GM12878 (cell line): Measurements from ENCODE around the gene PSMB3. TPM values are rescaled to one million over a fixed set of nuclear protein-coding genes. Genes with fewer than 3 reads are reported as not detected.

Experiments
- ATAC-seq: fragments of 200-7000 bp; cut with Tn5 transposase; 3 replicates; pipeline ENCODE4 v1.9.1; 2020; ENCODE audit warnings: mild to moderate bottlenecking, moderate library complexity
- BruUV-seq: library from RNA; stranded (reverse); fragments of 400-500 nt; replicated peaks from 2 replicates; lab custom pipeline; 2021; lab: Mats Ljungman, UMichigan
- CTCF ChIA-PET: fragments of 300-600 bp; sonication (Branson Sonifier 250); formaldehyde crosslinking; extraction: SDS; loops from one replicate; lab custom pipeline; 2021; ENCODE audit warnings: inconsistent platforms; lab: Yijun Ruan, JAX
- POLR2A ChIA-PET: fragments of 350-600 bp; formaldehyde crosslinking; extraction: SDS; loops from one replicate; lab custom pipeline; 2021; ENCODE audit warnings: inconsistent platforms; lab: Charles Lee
- RAD21 ChIA-PET: fragments of 300-600 bp; sonication (Branson Sonifier 250); formaldehyde crosslinking; loops from one replicate; lab custom pipeline; 2023; ENCODE audit warnings: antibody characterized with exemption; ENCODE audit not compliant: unreplicated experiment; lab: Charles Lee
- SMC1A ChIA-PET: fragments of 300-600 bp; sonication (Branson Sonifier 250); formaldehyde crosslinking; loops from one replicate; lab custom pipeline; 2023; ENCODE audit not compliant: unreplicated experiment, uncharacterized antibody; lab: Charles Lee
- DNase-seq: peaks from one replicate; pipeline ENCODE4 v3.0.0-alpha.2; 2011; ENCODE audit warnings: low read depth, low spot score
- FAIRE-seq: peaks from 3 replicates; lab custom pipeline; 2011; peaks lifted over from hg19 to GRCh38; lab: Jason Lieb, UNC
- H2AFZ ChIP-seq: 2 replicates; pipeline ENCODE4 v1.6.0; 2011; ENCODE audit warnings: low read depth, low read length, control low read depth; ENCODE audit not compliant: control insufficient read depth
- H3K27ac ChIP-seq: 2 replicates; pipeline ENCODE4 v1.5.1; 2011; ENCODE audit warnings: control low read depth; ENCODE audit not compliant: control insufficient read depth, insufficient read depth
- H3K27me3 ChIP-seq, 2 experiments: replicated peaks in 1 of 2; 2 replicates each; pipeline versions ENCODE4 v1.6.0 to v1.6.1; 2011; ENCODE audit warnings: low read length in 1 of 2; ENCODE audit not compliant: control insufficient read depth in 2 of 2, insufficient read depth in 2 of 2
- H3K36me3 ChIP-seq, 2 experiments: 2 replicates each; pipeline ENCODE4 v1.5.1; 2011; ENCODE audit warnings: low read length in 1 of 2; ENCODE audit not compliant: control insufficient read depth in 2 of 2, insufficient read depth in 2 of 2
- H3K4me1 ChIP-seq: 2 replicates; pipeline ENCODE4 v1.6.1; 2011; ENCODE audit warnings: mild to moderate bottlenecking, low read length, moderate library complexity, mixed read lengths; ENCODE audit not compliant: control insufficient read depth, insufficient read depth
- H3K4me2 ChIP-seq: 2 replicates; pipeline ENCODE4 v1.6.0; 2011; ENCODE audit warnings: control low read depth; ENCODE audit not compliant: control insufficient read depth, insufficient read depth
- H3K4me3 ChIP-seq: fragments of 200-600 bp; sonication (generic); 2 replicates; pipeline ENCODE4 v1.5.1; 2016
- H3K79me2 ChIP-seq: 2 replicates; pipeline ENCODE4 v1.6.0; 2011; ENCODE audit warnings: low read length; ENCODE audit not compliant: control insufficient read depth, insufficient read depth
- H3K9ac ChIP-seq: 2 replicates; pipeline ENCODE4 v1.8.0; 2011; ENCODE audit warnings: low read length, control low read depth, mixed read lengths; ENCODE audit not compliant: control insufficient read depth, insufficient read depth
- H3K9me3 ChIP-seq: replicated peaks from 3 replicates; pipeline ENCODE4 v1.5.1; 2011; ENCODE audit warnings: mild to moderate bottlenecking, low read length; ENCODE audit not compliant: control insufficient read depth, insufficient read depth
- H4K20me1 ChIP-seq: 2 replicates; pipeline ENCODE4 v1.6.0; 2011; ENCODE audit not compliant: control insufficient read depth, insufficient read depth
- ATF7 ChIP-seq: fragments of 450-650 bp; IDR thresholded peaks from 2 replicates; pipeline ENCODE4 v1.6.1; 2016; ENCODE audit warnings: low read depth, mild to moderate bottlenecking
- BHLHE40 ChIP-seq, 2 experiments: fragments of 450-650 bp in 1 of 2; IDR thresholded peaks; 2 replicates each; pipeline ENCODE4 v1.6.1; 2011 to 2017; ENCODE audit warnings: low read depth in 2 of 2, borderline replicate concordance in 1 of 2, improper control_type of control experiment in 1 of 2, low read length in 1 of 2, mild to moderate bottlenecking in 1 of 2
- EGR1 ChIP-seq, 2 experiments: IDR thresholded peaks; 1 replicate in 1 of 2; 2 replicates in 1 of 2; pipeline ENCODE4 v1.6.1; 2011 to 2012; ENCODE audit warnings: low read depth in 2 of 2, low read length in 2 of 2, borderline replicate concordance in 1 of 2, mild to moderate bottlenecking in 1 of 2, moderate library complexity in 1 of 2
- ETV6 ChIP-seq, 2 experiments: fragments of 450-650 bp in 1 of 2; IDR thresholded peaks in 1 of 2; conservative IDR thresholded peaks in 1 of 2; 2 replicates each; pipeline ENCODE4 v1.6.1; 2014; ENCODE audit warnings: antibody characterized with exemption in 1 of 2, borderline replicate concordance in 1 of 2, low read depth in 1 of 2, mild to moderate bottlenecking in 1 of 2, moderate library complexity in 1 of 2
- KAT2A ChIP-seq: conservative IDR thresholded peaks from 2 replicates; pipeline ENCODE4 v1.6.1; 2011; ENCODE audit warnings: low read depth, low read length; ENCODE audit not compliant: control insufficient read depth
- MYC ChIP-seq: IDR thresholded peaks from 2 replicates; pipeline ENCODE4 v1.6.1; 2011; ENCODE audit warnings: mild to moderate bottlenecking, low read length, moderate library complexity, inconsistent platforms; ENCODE audit not compliant: insufficient read depth, insufficient replicate concordance, insufficient read length, severe bottlenecking
- NFYB ChIP-seq: IDR thresholded peaks from 2 replicates; pipeline ENCODE4 v1.6.1; 2011; ENCODE audit warnings: low read depth, mild to moderate bottlenecking, low read length, improper control_type of control experiment, moderate library complexity; ENCODE audit not compliant: insufficient read depth
- PML ChIP-seq: IDR thresholded peaks from 2 replicates; pipeline ENCODE4 v1.6.1; 2012; ENCODE audit warnings: low read length, inconsistent platforms
- POLR2A ChIP-seq: IDR thresholded peaks from 2 replicates; pipeline ENCODE4 v1.6.1; 2011; ENCODE audit warnings: low read depth, mild to moderate bottlenecking, low read length
- RFX5 ChIP-seq: IDR thresholded peaks from 2 replicates; pipeline ENCODE4 v1.6.1; 2011; ENCODE audit warnings: low read depth, low read length, improper control_type of control experiment
- SMC3 ChIP-seq: IDR thresholded peaks from 2 replicates; pipeline ENCODE4 v1.6.1; 2011; ENCODE audit warnings: low read length, improper control_type of control experiment, borderline replicate concordance
- ZNF207 ChIP-seq: fragments of 450-650 bp; IDR thresholded peaks from 2 replicates; pipeline ENCODE4 v1.6.1; 2014; ENCODE audit warnings: antibody characterized with exemption, mild to moderate bottlenecking, borderline replicate concordance
- WGBS: methylation state at CpG from one replicate; pipeline ENCODE4 v1.1.6; 2016; ENCODE audit warnings: low lambda C conversion rate; ENCODE audit not compliant: insufficient replicate concordance, insufficient coverage; ENCODE audit errors: missing lambda C conversion rate; 5-methylcytosine and 5-hydroxymethylcytosine counted together
- in situ Hi-C: fragments of 300-500 bp; cut with MboI; formaldehyde crosslinking; loops from 9 replicates; pipeline ENCODE4 v1.14.3; 2018; ENCODE audit warnings: mixed read lengths
- intact Hi-C: fragments of 100-400 bp; cut with micrococcal nuclease; formaldehyde crosslinking; loops from one replicate; pipeline ENCODE4 v1.14.2; 2022; ENCODE audit not compliant: unreplicated experiment
- polyA plus RNA-seq, 11 experiments: library from polyadenylated mRNA; depleted of rRNA in 4 of 11; unstranded in 6 of 11; stranded (reverse) in 5 of 11; fragments of >200 nt; fragmentation: Nextera tagmentation in 4 of 11; fragmentation: Illumina TruSeq in 1 of 11; extraction: Ambion mirVana in 4 of 11; extraction: Trizol in 1 of 11; gene quantifications; 1 replicate in 1 of 11; 2 replicates in 10 of 11; pipeline versions ENCODE4 v1.2.1 to v1.2.3, GENCODE V29; 2011 to 2016; ENCODE audit warnings: inconsistent platforms in 2 of 11, missing spikeins in 2 of 11, low read depth in 1 of 11
- total RNA-seq, 4 experiments: library from RNA; depleted of rRNA in 3 of 4; stranded (reverse); fragments of >200 nt in 3 of 4; fragmentation: Illumina TruSeq in 1 of 4; extraction: Trizol in 1 of 4; gene quantifications; 2 replicates each; pipeline versions ENCODE4 v1.2.1 to v1.2.3, GENCODE V29; 2013 to 2021
- TF ChIP-seq, protein P1 (sequence below): fragments of 450-650 bp; IDR thresholded peaks from 2 replicates; pipeline ENCODE4 v1.6.1; 2018; ENCODE audit warnings: mild to moderate bottlenecking, low read depth, moderate library complexity; ENCODE audit not compliant: partially characterized antibody
- TF ChIP-seq, protein P2 (sequence below): fragments of 450-650 bp; IDR thresholded peaks from 2 replicates; pipeline ENCODE4 v1.6.1; 2016; ENCODE audit warnings: mild to moderate bottlenecking
- TF ChIP-seq, protein P3 (sequence below): IDR thresholded peaks from 2 replicates; pipeline ENCODE4 v1.6.1; 2012; ENCODE audit warnings: low read depth, low read length, improper control_type of control experiment

The PSMB3 gene
- total and polyA plus RNA-seq, 10 of the 15 experiments (the other 5 are each of a cell fraction or from before 2014, with no cell fraction given) = 300 to 2,130 (median 490) TPM

DNA sequence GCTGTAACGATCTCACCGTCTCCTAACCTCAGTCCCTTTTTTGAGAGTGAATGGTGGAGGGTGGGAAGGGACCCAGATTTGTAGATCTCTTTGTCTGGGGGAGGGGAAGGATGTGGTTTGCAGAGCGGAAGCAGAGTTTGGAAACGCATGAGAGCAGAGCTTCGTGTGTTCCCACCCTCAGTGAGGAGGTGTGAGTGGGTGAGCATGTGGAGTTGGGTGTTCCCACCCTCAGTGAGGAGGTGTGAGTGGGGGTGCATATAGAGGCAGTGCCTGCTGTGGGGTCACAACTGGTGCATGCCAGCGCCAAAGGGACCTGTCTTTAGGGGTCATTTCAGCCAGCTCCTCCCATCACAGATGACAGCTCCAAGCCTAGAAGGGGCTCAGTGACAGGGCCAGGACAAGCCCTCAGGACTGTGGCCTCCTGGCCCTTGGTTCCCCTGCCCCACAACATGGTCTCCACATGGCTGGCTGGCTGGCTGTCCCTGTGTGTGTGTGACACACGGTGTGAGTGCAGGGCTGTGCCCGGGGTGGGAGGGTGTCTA lies 24.2 kb upstream of the PSMB3 start (continued):
- TF ChIP-seq NFYB (no peak), ATF7 (no peak), POLR2A (peak; percentile 68), PML (peak; percentile 41; the same call in 1 of the 2 replicates)
- TF ChIP-seq, protein P1, sequence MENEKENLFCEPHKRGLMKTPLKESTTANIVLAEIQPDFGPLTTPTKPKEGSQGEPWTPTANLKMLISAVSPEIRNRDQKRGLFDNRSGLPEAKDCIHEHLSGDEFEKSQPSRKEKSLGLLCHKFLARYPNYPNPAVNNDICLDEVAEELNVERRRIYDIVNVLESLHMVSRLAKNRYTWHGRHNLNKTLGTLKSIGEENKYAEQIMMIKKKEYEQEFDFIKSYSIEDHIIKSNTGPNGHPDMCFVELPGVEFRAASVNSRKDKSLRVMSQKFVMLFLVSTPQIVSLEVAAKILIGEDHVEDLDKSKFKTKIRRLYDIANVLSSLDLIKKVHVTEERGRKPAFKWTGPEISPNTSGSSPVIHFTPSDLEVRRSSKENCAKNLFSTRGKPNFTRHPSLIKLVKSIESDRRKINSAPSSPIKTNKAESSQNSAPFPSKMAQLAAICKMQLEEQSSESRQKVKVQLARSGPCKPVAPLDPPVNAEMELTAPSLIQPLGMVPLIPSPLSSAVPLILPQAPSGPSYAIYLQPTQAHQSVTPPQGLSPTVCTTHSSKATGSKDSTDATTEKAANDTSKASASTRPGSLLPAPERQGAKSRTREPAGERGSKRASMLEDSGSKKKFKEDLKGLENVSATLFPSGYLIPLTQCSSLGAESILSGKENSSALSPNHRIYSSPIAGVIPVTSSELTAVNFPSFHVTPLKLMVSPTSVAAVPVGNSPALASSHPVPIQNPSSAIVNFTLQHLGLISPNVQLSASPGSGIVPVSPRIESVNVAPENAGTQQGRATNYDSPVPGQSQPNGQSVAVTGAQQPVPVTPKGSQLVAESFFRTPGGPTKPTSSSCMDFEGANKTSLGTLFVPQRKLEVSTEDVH = no peak
- TF ChIP-seq, all 136 proteins: peak for 22

DNA sequence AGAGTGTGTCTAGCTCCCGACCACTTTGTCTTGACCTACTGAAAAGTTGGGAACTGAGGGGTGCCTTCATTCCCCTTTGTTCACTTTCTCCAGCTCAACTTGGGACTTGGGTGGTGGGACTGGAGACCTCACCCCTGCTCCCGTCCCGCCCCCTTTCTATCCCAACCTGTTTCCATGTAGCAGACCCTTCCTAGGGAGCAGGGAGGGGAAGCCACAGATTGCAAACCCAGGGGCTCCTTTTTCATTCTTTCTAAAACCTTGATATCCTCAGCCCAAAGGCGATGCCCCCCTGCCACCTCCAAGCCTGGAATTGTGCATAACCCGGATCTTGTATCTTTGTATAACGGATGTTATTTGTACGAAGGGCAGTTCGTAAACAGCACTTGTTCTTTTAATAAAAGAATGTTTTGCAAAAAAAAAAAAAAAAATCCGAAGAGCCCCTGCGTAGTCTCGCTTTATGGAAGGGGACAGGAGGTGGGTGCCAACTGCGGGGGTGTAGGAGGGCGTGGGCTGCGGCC lies 23.1 kb upstream of the PSMB3 start:
- in situ Hi-C loops (no loop called here), intact Hi-C loops (no loop called here)
- WGBS = 38% methylated on average over 13 of the region's 14 CpGs
- RAD21 ChIA-PET = interaction anchor here (1.5 kb wide), 1 partner anchor 52 kb away, joined by 7 read pairs; no protein-coding TSS in a partner anchor
- Histone ChIP-seq H3K27ac (peak overlapping the region; percentile 52), H2AFZ (peak overlapping the region; percentile 71), H3K36me3 (peaks cover 0 to 4% of the 10 kb centered on the region in 2 experiments; a peak in 3 of 4 replicates), H3K4me3 (peak overlapping the region; percentile 53), H3K27me3 (no peaks in the 10 kb centered on the region), H3K9me3 (no peaks in the 10 kb centered on the region; the same call in 2 of the 3 replicates), H3K4me1 (peaks cover 38% of the 10 kb centered on the region), H3K79me2 (peaks cover 13% of the 10 kb centered on the region), H3K4me2 (peak overlapping the region; percentile 93), H3K9ac (peak overlapping the region; percentile 71), H4K20me1 (no peaks in the 10 kb centered on the region)
- DNase-seq = no peak
- ATAC-seq = no peak
- BruUV-seq = no TSS peak
- FAIRE-seq = no peak
- CTCF ChIA-PET = interaction anchor here (0.6 to 3.6 kb wide), 8 partner anchors 17 to 502 kb away, joined by 3 to 36 read pairs (median 4); partner anchors contain the start of genes EPOP and PSMB3
- SMC1A ChIA-PET = interaction anchor here (0.8 to 2.9 kb wide), 4 partner anchors 19 to 52 kb away, joined by 3 to 12 read pairs (median 4); no protein-coding TSS in a partner anchor
- POLR2A ChIA-PET = interaction anchor here (0.7 to 2.2 kb wide), 4 partner anchors 20 to 53 kb away, joined by 3 to 9 read pairs (median 4); no protein-coding TSS in a partner anchor
- TF ChIP-seq EGR1 (IDR thresholded peaks at IDR 0.05; ENCODE audit: borderline replicate concordance in 1 of 2, low read depth in 2 of 2, low read length in 2 of 2) (peak in 1 of 2 experiments; percentile 78; a peak in 1 of 3 replicates), ETV6 (conservative IDR thresholded peaks at IDR 0.05 in 1 of 2, IDR thresholded peaks at IDR 0.05 in 1 of 2; ENCODE audit: borderline replicate concordance in 1 of 2, low read depth in 1 of 2) (no peak), RFX5 (no peak), POLR2A (no peak), MYC (no peak), BHLHE40 (IDR thresholded peaks at IDR 0.05; ENCODE audit: borderline replicate concordance in 1 of 2, low read depth in 2 of 2, low read length in 1 of 2) (no peak), ZNF207 (no peak), SMC3 (no peak), KAT2A (no peak)
- TF ChIP-seq, protein P2, sequence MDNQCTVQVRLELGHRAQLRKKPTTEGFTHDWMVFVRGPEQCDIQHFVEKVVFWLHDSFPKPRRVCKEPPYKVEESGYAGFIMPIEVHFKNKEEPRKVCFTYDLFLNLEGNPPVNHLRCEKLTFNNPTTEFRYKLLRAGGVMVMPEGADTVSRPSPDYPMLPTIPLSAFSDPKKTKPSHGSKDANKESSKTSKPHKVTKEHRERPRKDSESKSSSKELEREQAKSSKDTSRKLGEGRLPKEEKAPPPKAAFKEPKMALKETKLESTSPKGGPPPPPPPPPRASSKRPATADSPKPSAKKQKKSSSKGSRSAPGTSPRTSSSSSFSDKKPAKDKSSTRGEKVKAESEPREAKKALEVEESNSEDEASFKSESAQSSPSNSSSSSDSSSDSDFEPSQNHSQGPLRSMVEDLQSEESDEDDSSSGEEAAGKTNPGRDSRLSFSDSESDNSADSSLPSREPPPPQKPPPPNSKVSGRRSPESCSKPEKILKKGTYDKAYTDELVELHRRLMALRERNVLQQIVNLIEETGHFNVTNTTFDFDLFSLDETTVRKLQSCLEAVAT = 0 out of 2 replicates have a peak, but pooled peaks have one; percentile 20
- TF ChIP-seq, protein P3, sequence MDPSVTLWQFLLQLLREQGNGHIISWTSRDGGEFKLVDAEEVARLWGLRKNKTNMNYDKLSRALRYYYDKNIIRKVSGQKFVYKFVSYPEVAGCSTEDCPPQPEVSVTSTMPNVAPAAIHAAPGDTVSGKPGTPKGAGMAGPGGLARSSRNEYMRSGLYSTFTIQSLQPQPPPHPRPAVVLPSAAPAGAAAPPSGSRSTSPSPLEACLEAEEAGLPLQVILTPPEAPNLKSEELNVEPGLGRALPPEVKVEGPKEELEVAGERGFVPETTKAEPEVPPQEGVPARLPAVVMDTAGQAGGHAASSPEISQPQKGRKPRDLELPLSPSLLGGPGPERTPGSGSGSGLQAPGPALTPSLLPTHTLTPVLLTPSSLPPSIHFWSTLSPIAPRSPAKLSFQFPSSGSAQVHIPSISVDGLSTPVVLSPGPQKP = no peak
